Endothelial cell (in vitro differentiated cells): ENCODE results near the gene DHRS7B. TPM values are rescaled to one million over a fixed set of nuclear protein-coding genes. Genes with fewer than 3 reads are reported as not detected.
"Not testable (repeated sequence)": the region's sequence is repeated elsewhere in the genome, so short reads cannot be mapped to it uniquely, and the experiment has no call there.

ENCODE experiments used
- DNase-seq: peaks from one replicate; pipeline ENCODE4 v3.0.0; 2021; ENCODE audit warnings: low spot score
- H3K27ac Mint-ChIP-seq: one replicate; pipeline ENCODE4 v1.8.0; 2021; ENCODE audit warnings: mixed read lengths, inconsistent platforms; ENCODE audit not compliant: unreplicated experiment
- H3K27me3 Mint-ChIP-seq: one replicate; pipeline ENCODE4 v1.8.0; 2021; ENCODE audit warnings: mild to moderate bottlenecking, moderate library complexity, mixed read lengths, inconsistent platforms; ENCODE audit not compliant: unreplicated experiment
- H3K36me3 Mint-ChIP-seq: one replicate; pipeline ENCODE4 v1.8.0; 2021; ENCODE audit warnings: mild to moderate bottlenecking, low read depth, mixed read lengths, inconsistent platforms; ENCODE audit not compliant: unreplicated experiment
- H3K4me1 Mint-ChIP-seq: one replicate; pipeline ENCODE4 v1.8.0; 2021; ENCODE audit warnings: mild to moderate bottlenecking, mixed read lengths, inconsistent platforms; ENCODE audit not compliant: unreplicated experiment
- H3K4me3 Mint-ChIP-seq: one replicate; pipeline ENCODE4 v1.8.0; 2021; ENCODE audit warnings: mild to moderate bottlenecking, mixed read lengths, inconsistent platforms; ENCODE audit not compliant: unreplicated experiment
- H3K9me3 Mint-ChIP-seq: one replicate; pipeline ENCODE4 v1.8.0; 2021; ENCODE audit warnings: mixed read lengths, inconsistent platforms; ENCODE audit not compliant: unreplicated experiment
- CTCF ChIP-seq: fragments of 200-600 bp; sonication (generic); IDR thresholded peaks from one replicate; pipeline ENCODE4 v1.5.0; 2021; ENCODE audit warnings: antibody characterized with exemption; ENCODE audit not compliant: unreplicated experiment
- total RNA-seq: library from RNA; stranded (reverse); fragmentation: NEBNext Ultra II Directional; extraction: Animal tissue kit (Norgen Biotek cat#: 25700); gene quantifications from one replicate; pipeline ENCODE4 v1.2.1, GENCODE V29; 2021; ENCODE audit not compliant: unreplicated experiment

Gene DHRS7B
- total RNA-seq, 1 donor from 2014 or later = 31.0 TPM

GRCh38 chr17:21119919-21120249 lies 6.9 kb upstream of the DHRS7B start:
- DNase-seq = no peak
- H3K9me3 Mint-ChIP-seq = no peaks in the 10 kb centered on the region
- peaks cover 5% of the 10 kb centered on the region for H3K27me3 Mint-ChIP-seq
- no peak for TF ChIP-seq CTCF
- H3K4me1 Mint-ChIP-seq = peaks cover 11% of the 10 kb centered on the region
- peak overlapping the region; percentile 79 for H3K27ac Mint-ChIP-seq
- no peaks in the 10 kb centered on the region for H3K36me3 Mint-ChIP-seq
- H3K4me3 Mint-ChIP-seq = no peak overlapping the region

GRCh38 chr17:21124086-21124485 lies 2.7 kb upstream of the DHRS7B start:
- Mint-ChIP-seq H3K27ac (peak overlapping the region; percentile 83), H3K4me3 (no peak overlapping the region), H3K36me3 (no peaks in the 10 kb centered on the region), H3K4me1 (peaks cover 39% of the 10 kb centered on the region), H3K9me3 (no peaks in the 10 kb centered on the region), H3K27me3 (peaks cover 6% of the 10 kb centered on the region)
- no peak for DNase-seq
- no peak for TF ChIP-seq CTCF

- H3K27ac Mint-ChIP-seq = peak overlapping the region; percentile 83
- H3K27me3 Mint-ChIP-seq = not testable (repeated sequence)
These were observed 2.2 kb upstream of the DHRS7B start for GRCh38 chr17:21124517-21124916.

GRCh38 chr17:21125862-21126261 lies 902 bp upstream of the DHRS7B start:
- Mint-ChIP-seq H3K36me3 (no peaks in the 10 kb centered on the region), H3K4me3 (peak overlapping the region; percentile 93), H3K9me3 (no peaks in the 10 kb centered on the region), H3K4me1 (peaks cover 34% of the 10 kb centered on the region), H3K27ac (peak overlapping the region; percentile 99), H3K27me3 (peaks cover 4% of the 10 kb centered on the region)
- DNase-seq = no peak
- no peak for TF ChIP-seq CTCF

More at GRCh38 chr17:21124517-21124916, 2.2 kb upstream of the DHRS7B start:
- Mint-ChIP-seq H3K4me1 (peaks cover 38% of the 10 kb centered on the region), H3K4me3 (peak overlapping the region; percentile 37)
- not testable (repeated sequence) for H3K9me3 Mint-ChIP-seq, DNase-seq, H3K36me3 Mint-ChIP-seq

GRCh38 chr17:21127509-21128077 lies 829 bp downstream of the DHRS7B start:
- no peaks in the 10 kb centered on the region for H3K9me3 Mint-ChIP-seq
- DNase-seq = no peak
- TF ChIP-seq CTCF = no peak
- peak overlapping the region; percentile 99 for H3K27ac Mint-ChIP-seq
- peaks cover 35% of the 10 kb centered on the region for H3K4me1 Mint-ChIP-seq
- H3K36me3 Mint-ChIP-seq = no peaks in the 10 kb centered on the region
- peaks cover 4% of the 10 kb centered on the region for H3K27me3 Mint-ChIP-seq
- H3K4me3 Mint-ChIP-seq = peak overlapping the region; percentile 93
